Left colon (tissue), 2 donors: ENCODE results near the gene NPM3. TPM values are rescaled to one million over a fixed set of nuclear protein-coding genes. Genes with fewer than 3 reads are reported as not detected.
A peak's percentile ranks its signal among the peaks of the same experiment; 100 is the strongest.

Experiments used
- ATAC-seq: fragments of 200-7000 bp; cut with Tn5 transposase; one replicate; pipeline ENCODE4 v1.9.1; 2020; ENCODE audit warnings: mild to moderate bottlenecking, moderate library complexity
- DNase-seq, 2 donors: peaks; one replicate each; pipeline ENCODE4 v3.0.0-alpha.2; 2020
- intact Hi-C, 2 donors: fragments of 100-400 bp; cut with DNase I in 1 of 2; cut with micrococcal nuclease in 1 of 2; formaldehyde crosslinking; loops; one replicate each; pipeline versions ENCODE4 v1.11.2 to v1.14.0; 2022; cut with DNase I, micrococcal nuclease
- long read RNA-seq: library from polyadenylated mRNA; unstranded; transcript quantifications from one replicate; pipeline ENCODE4 v2.0.0, GENCODE V29; 2021
- total RNA-seq, 2 donors: library from RNA; stranded (reverse); fragmentation: NEBNext Ultra II Directional; extraction: Animal tissue kit (Norgen Biotek cat#: 25700); gene quantifications; one replicate each; pipeline ENCODE4 v1.2.1, GENCODE V29; 2021
- donor health status: DM: no; HTN: no; CAD: no.
- donor health status: DM: yes; HTN: yes; CAD: no.

The NPM3 gene
- total RNA-seq: 10 to 100 TPM; 17.9 to 22.1 TPM
- long read RNA-seq, partial matches to known transcripts: 0 of 2 reads
- long read RNA-seq, other reads (novel, unspliced or antisense): 0 of 2 reads

GRCh38 chr10:101782811-101783735 lies at the start of gene NPM3:
TSS of gene NPM3 (minus strand) at chr10:101783446. CDS start at chr10:101783390, 56 bp downstream.
- peak; percentile 86 to 90 for DNase-seq
- ATAC-seq: peak; percentile 57
- intact Hi-C loops: loop anchor here (5.0 kb wide), 2 partner anchors 76 to 176 kb away; no protein-coding TSS in a partner anchor

GRCh38 chr10:101832325-101832771 lies 49.1 kb upstream of the NPM3 start:
- intact Hi-C loops: no loop called here
- no peak for ATAC-seq

GRCh38 chr10:101831169-101831811 lies 48.0 kb upstream of the NPM3 start:
- ATAC-seq (no peak), DNase-seq (no peak)
- intact Hi-C loops: no loop called here

More at GRCh38 chr10:101832325-101832771, 49.1 kb upstream of the NPM3 start:
- DNase-seq: no peak

- peak; percentile 95 to 97 for DNase-seq
- ATAC-seq: peak; percentile 87
- intact Hi-C loops: no loop called here
Measured at GRCh38 chr10:101830322-101831168, 47.3 kb upstream of the NPM3 start.

GRCh38 chr10:101829561-101830315 lies 46.5 kb upstream of the NPM3 start:
- peak; percentile 60 to 82 for DNase-seq
- peak; percentile 13 for ATAC-seq
- intact Hi-C loops: no loop called here

GRCh38 chr10:101828766-101829551 lies 45.7 kb upstream of the NPM3 start:
- ATAC-seq (no peak), DNase-seq (peak; percentile 48 to 55)
- intact Hi-C loops: no loop called here

GRCh38 chr10:101827919-101828600 lies 44.8 kb upstream of the NPM3 start:
- intact Hi-C loops: no loop called here
- DNase-seq (no peak), ATAC-seq (no peak)

- ATAC-seq: no peak
- intact Hi-C loops: no loop called here
Measured at GRCh38 chr10:101826852-101827434, 43.7 kb upstream of the NPM3 start.

GRCh38 chr10:101824736-101825135 lies 41.5 kb upstream of the NPM3 start:
- DNase-seq (no peak), ATAC-seq (no peak)
- intact Hi-C loops: no loop called here

More at GRCh38 chr10:101826852-101827434, 43.7 kb upstream of the NPM3 start:
- DNase-seq: no peak

- peak; percentile 32 for ATAC-seq
- peak; percentile 56 to 61 for DNase-seq
- intact Hi-C loops: no loop called here
Measured at GRCh38 chr10:101818872-101819633, 35.8 kb upstream of the NPM3 start.

GRCh38 chr10:101818119-101818871 lies 35.0 kb upstream of the NPM3 start, which contains the start of gene OGA:
TSS of gene OGA (minus strand) at chr10:101818444. CDS start at chr10:101818022, 422 bp downstream.
- peak; percentile 86 for ATAC-seq
- intact Hi-C loops: no loop called here
- DNase-seq: peak; percentile 98 to 99

GRCh38 chr10:101817337-101818118 lies 34.3 kb upstream of the NPM3 start:
- intact Hi-C loops: no loop called here
- peak; percentile 95 to 96 for DNase-seq

GRCh38 chr10:101816913-101817336 lies 33.7 kb upstream of the NPM3 start:
- intact Hi-C loops: no loop called here
- ATAC-seq (no peak), DNase-seq (no peak)

More at GRCh38 chr10:101817337-101818118, 34.3 kb upstream of the NPM3 start:
- peak; percentile 67 for ATAC-seq

GRCh38 chr10:101816376-101816775 lies 33.1 kb upstream of the NPM3 start:
- intact Hi-C loops: no loop called here
- DNase-seq (no peak), ATAC-seq (no peak)
